ENCODE measurements around the gene SYNJ1.
A peak's percentile ranks its signal among the peaks of the same experiment; 100 is the strongest.

SYNJ1 gene

GRCh38 chr21:32605469-32605868 is 122.3 kb downstream of the SYNJ1 start:
- H3K27me3 ChIP-seq (ENCODE audit: control insufficient read depth in 5 of 5, insufficient read depth in 4 of 5, low read length in 5 of 5): no peaks in the 10 kb centered on the region
- H3K4me3 ChIP-seq (ENCODE audit: low read depth in 1 of 5, low read length in 5 of 5): no peak overlapping the region
- H3K36me3 ChIP-seq (ENCODE audit: control insufficient read depth in 5 of 5, insufficient read depth in 5 of 5, low read length in 5 of 5): peaks cover 15 to 77% (median 63%) of the 10 kb centered on the region in 5 donors
- H3K9ac ChIP-seq (ENCODE audit: low read length in 5 of 5): no peak overlapping the region
- peaks cover 0 to under 1% (median 0%) of the 10 kb centered on the region in 5 donors for H3K4me1 ChIP-seq (ENCODE audit: control insufficient read depth in 5 of 5, insufficient read depth in 5 of 5, low read length in 5 of 5)
- H3K27ac ChIP-seq (ENCODE audit: low read depth, low read length): no peak overlapping the region
- no peaks in the 10 kb centered on the region for H3K9me3 ChIP-seq (ENCODE audit: control insufficient read depth in 5 of 5, low read length in 5 of 5)

- Histone ChIP-seq H3K36me3 (ENCODE audit: control insufficient read depth in 5 of 5, insufficient read depth in 5 of 5, low read length in 5 of 5) (peaks cover 15 to 82% (median 70%) of the 10 kb centered on the region in 5 donors), H3K27me3 (ENCODE audit: control insufficient read depth in 5 of 5, insufficient read depth in 4 of 5, low read length in 5 of 5) (no peaks in the 10 kb centered on the region), H3K9me3 (ENCODE audit: control insufficient read depth in 5 of 5, low read length in 5 of 5) (no peaks in the 10 kb centered on the region), H3K27ac (ENCODE audit: low read depth, low read length) (no peak overlapping the region), H3K9ac (ENCODE audit: low read length in 5 of 5) (no peak overlapping the region), H3K4me3 (ENCODE audit: low read depth in 1 of 5, low read length in 5 of 5) (no peak overlapping the region), H3K4me1 (ENCODE audit: control insufficient read depth in 5 of 5, insufficient read depth in 5 of 5, low read length in 5 of 5) (no peaks in the 10 kb centered on the region)
Measured at GRCh38 chr21:32604464-32604863, 123.3 kb downstream of the SYNJ1 start.

- H3K4me1 ChIP-seq (ENCODE audit: control insufficient read depth in 5 of 5, insufficient read depth in 5 of 5, low read length in 5 of 5): no peaks in the 10 kb centered on the region
- H3K4me3 ChIP-seq (ENCODE audit: low read depth in 1 of 5, low read length in 5 of 5): no peak overlapping the region
- no peak overlapping the region for H3K9ac ChIP-seq (ENCODE audit: low read length in 5 of 5)
- no peaks in the 10 kb centered on the region for H3K9me3 ChIP-seq (ENCODE audit: control insufficient read depth in 5 of 5, low read length in 5 of 5)
- no peak overlapping the region for H3K27ac ChIP-seq (ENCODE audit: low read depth, low read length)
- H3K36me3 ChIP-seq (ENCODE audit: control insufficient read depth in 5 of 5, insufficient read depth in 5 of 5, low read length in 5 of 5): peaks cover 9 to 79% (median 66%) of the 10 kb centered on the region in 5 donors
- H3K27me3 ChIP-seq (ENCODE audit: control insufficient read depth in 5 of 5, insufficient read depth in 4 of 5, low read length in 5 of 5): no peaks in the 10 kb centered on the region
Measured at GRCh38 chr21:32603131-32603530, 124.7 kb downstream of the SYNJ1 start.

GRCh38 chr21:32602099-32602498 is 125.7 kb downstream of the SYNJ1 start:
- no peaks in the 10 kb centered on the region for H3K27me3 ChIP-seq (ENCODE audit: control insufficient read depth in 5 of 5, insufficient read depth in 4 of 5, low read length in 5 of 5)
- no peaks in the 10 kb centered on the region for H3K9me3 ChIP-seq (ENCODE audit: control insufficient read depth in 5 of 5, low read length in 5 of 5)
- H3K9ac ChIP-seq (ENCODE audit: low read length in 5 of 5): no peak overlapping the region
- no peak overlapping the region for H3K4me3 ChIP-seq (ENCODE audit: low read depth in 1 of 5, low read length in 5 of 5)
- H3K4me1 ChIP-seq (ENCODE audit: control insufficient read depth in 5 of 5, insufficient read depth in 5 of 5, low read length in 5 of 5): no peaks in the 10 kb centered on the region
- H3K36me3 ChIP-seq (ENCODE audit: control insufficient read depth in 5 of 5, insufficient read depth in 5 of 5, low read length in 5 of 5): peaks cover 9 to 80% (median 66%) of the 10 kb centered on the region in 5 donors
- no peak overlapping the region for H3K27ac ChIP-seq (ENCODE audit: low read depth, low read length)

- Histone ChIP-seq H3K9ac (ENCODE audit: low read length in 5 of 5) (no peak overlapping the region), H3K27me3 (ENCODE audit: control insufficient read depth in 5 of 5, insufficient read depth in 4 of 5, low read length in 5 of 5) (no peaks in the 10 kb centered on the region), H3K4me3 (ENCODE audit: low read depth in 1 of 5, low read length in 5 of 5) (no peak overlapping the region), H3K27ac (ENCODE audit: low read depth, low read length) (no peak overlapping the region), H3K4me1 (ENCODE audit: control insufficient read depth in 5 of 5, insufficient read depth in 5 of 5, low read length in 5 of 5) (no peaks in the 10 kb centered on the region), H3K9me3 (ENCODE audit: control insufficient read depth in 5 of 5, low read length in 5 of 5) (no peaks in the 10 kb centered on the region), H3K36me3 (ENCODE audit: control insufficient read depth in 5 of 5, insufficient read depth in 5 of 5, low read length in 5 of 5) (peaks cover 3 to 57% (median 42%) of the 10 kb centered on the region in 5 donors)
Measured at GRCh38 chr21:32599526-32599925, 128.3 kb downstream of the SYNJ1 start.

- Histone ChIP-seq H3K4me1 (ENCODE audit: control insufficient read depth in 5 of 5, insufficient read depth in 5 of 5, low read length in 5 of 5) (no peaks in the 10 kb centered on the region), H3K27me3 (ENCODE audit: control insufficient read depth in 5 of 5, insufficient read depth in 4 of 5, low read length in 5 of 5) (no peaks in the 10 kb centered on the region), H3K9ac (ENCODE audit: low read length in 5 of 5) (no peak overlapping the region), H3K36me3 (ENCODE audit: control insufficient read depth in 5 of 5, insufficient read depth in 5 of 5, low read length in 5 of 5) (peaks cover 3 to 53% (median 39%) of the 10 kb centered on the region in 5 donors), H3K27ac (ENCODE audit: low read depth, low read length) (no peak overlapping the region), H3K4me3 (ENCODE audit: low read depth in 1 of 5, low read length in 5 of 5) (no peak overlapping the region), H3K9me3 (ENCODE audit: control insufficient read depth in 5 of 5, low read length in 5 of 5) (no peaks in the 10 kb centered on the region)
Measured at GRCh38 chr21:32599091-32599490, 128.7 kb downstream of the SYNJ1 start.

- no peaks in the 10 kb centered on the region for H3K27me3 ChIP-seq (ENCODE audit: control insufficient read depth in 5 of 5, insufficient read depth in 4 of 5, low read length in 5 of 5)
- no peak overlapping the region for H3K27ac ChIP-seq (ENCODE audit: low read depth, low read length)
Measured at GRCh38 chr21:32597205-32597604, 130.6 kb downstream of the SYNJ1 start.

GRCh38 chr21:32595431-32595830 is 132.4 kb downstream of the SYNJ1 start:
- Histone ChIP-seq H3K4me1 (ENCODE audit: control insufficient read depth in 5 of 5, insufficient read depth in 5 of 5, low read length in 5 of 5) (no peaks in the 10 kb centered on the region), H3K9me3 (ENCODE audit: control insufficient read depth in 5 of 5, low read length in 5 of 5) (no peaks in the 10 kb centered on the region), H3K4me3 (ENCODE audit: low read depth in 1 of 5, low read length in 5 of 5) (no peak overlapping the region), H3K36me3 (ENCODE audit: control insufficient read depth in 5 of 5, insufficient read depth in 5 of 5, low read length in 5 of 5) (peaks cover 0 to 27% (median 13%) of the 10 kb centered on the region in 5 donors), H3K9ac (ENCODE audit: low read length in 5 of 5) (peak overlapping the region in 1 of 5 donors; percentile 6), H3K27ac (ENCODE audit: low read depth, low read length) (no peak overlapping the region), H3K27me3 (ENCODE audit: control insufficient read depth in 5 of 5, insufficient read depth in 4 of 5, low read length in 5 of 5) (peaks cover 0 to 3% (median 0%) of the 10 kb centered on the region in 5 donors)

More at GRCh38 chr21:32597205-32597604, 130.6 kb downstream of the SYNJ1 start:
- H3K36me3 ChIP-seq (ENCODE audit: control insufficient read depth in 5 of 5, insufficient read depth in 5 of 5, low read length in 5 of 5): peaks cover 3 to 34% (median 20%) of the 10 kb centered on the region in 5 donors
- H3K9ac ChIP-seq (ENCODE audit: low read length in 5 of 5): no peak overlapping the region
- no peaks in the 10 kb centered on the region for H3K9me3 ChIP-seq (ENCODE audit: control insufficient read depth in 5 of 5, low read length in 5 of 5)
- no peak overlapping the region for H3K4me3 ChIP-seq (ENCODE audit: low read depth in 1 of 5, low read length in 5 of 5)
- H3K4me1 ChIP-seq (ENCODE audit: control insufficient read depth in 5 of 5, insufficient read depth in 5 of 5, low read length in 5 of 5): no peaks in the 10 kb centered on the region

GRCh38 chr21:32593690-32594089 is 134.1 kb downstream of the SYNJ1 start:
- no peak overlapping the region for H3K9ac ChIP-seq (ENCODE audit: low read length in 5 of 5)
- H3K9me3 ChIP-seq (ENCODE audit: control insufficient read depth in 5 of 5, low read length in 5 of 5): no peaks in the 10 kb centered on the region
- no peaks in the 10 kb centered on the region for H3K4me1 ChIP-seq (ENCODE audit: control insufficient read depth in 5 of 5, insufficient read depth in 5 of 5, low read length in 5 of 5)
- H3K27me3 ChIP-seq (ENCODE audit: control insufficient read depth in 5 of 5, insufficient read depth in 4 of 5, low read length in 5 of 5): peaks cover 0 to 6% (median 0%) of the 10 kb centered on the region in 5 donors
- peaks cover 0 to 10% (median 4%) of the 10 kb centered on the region in 5 donors for H3K36me3 ChIP-seq (ENCODE audit: control insufficient read depth in 5 of 5, insufficient read depth in 5 of 5, low read length in 5 of 5)
- H3K27ac ChIP-seq (ENCODE audit: low read depth, low read length): no peak overlapping the region
- no peak overlapping the region for H3K4me3 ChIP-seq (ENCODE audit: low read depth in 1 of 5, low read length in 5 of 5)

GRCh38 chr21:32592929-32593502 is 134.8 kb downstream of the SYNJ1 start:
- H3K4me1 ChIP-seq (ENCODE audit: control insufficient read depth in 5 of 5, insufficient read depth in 5 of 5, low read length in 5 of 5): no peaks in the 10 kb centered on the region
- peaks cover 0 to 6% (median 0%) of the 10 kb centered on the region in 5 donors for H3K27me3 ChIP-seq (ENCODE audit: control insufficient read depth in 5 of 5, insufficient read depth in 4 of 5, low read length in 5 of 5)
- no peak overlapping the region for H3K27ac ChIP-seq (ENCODE audit: low read depth, low read length)
- peaks cover 0 to 8% (median 4%) of the 10 kb centered on the region in 5 donors for H3K36me3 ChIP-seq (ENCODE audit: control insufficient read depth in 5 of 5, insufficient read depth in 5 of 5, low read length in 5 of 5)
- no peaks in the 10 kb centered on the region for H3K9me3 ChIP-seq (ENCODE audit: control insufficient read depth in 5 of 5, low read length in 5 of 5)
- H3K9ac ChIP-seq (ENCODE audit: low read length in 5 of 5): no peak overlapping the region
- no peak overlapping the region for H3K4me3 ChIP-seq (ENCODE audit: low read depth in 1 of 5, low read length in 5 of 5)

Measured in subcutaneous abdominal adipose tissue (tissue), 5 donors.